OCI-M2 (cell line): ENCODE results near the gene PRR36.

Source experiments
- DNase-seq: peaks from one replicate; lab custom pipeline; 2025; ENCODE audit not compliant: unreplicated experiment; lab: John Stamatoyannopoulos, UW

The PRR36 gene

GRCh38 chr19:7820588-7820987 lies 53.6 kb downstream of the PRR36 start:
- no peak for DNase-seq

GRCh38 chr19:7819337-7819736 lies 54.9 kb downstream of the PRR36 start:
- no peak for DNase-seq

GRCh38 chr19:7818806-7819205 lies 55.4 kb downstream of the PRR36 start:
- DNase-seq: no peak
